Fibroblast of lung (primary cell): ENCODE results near the gene IMMP2L.
"Not testable (repeated sequence)": the region's sequence is repeated elsewhere in the genome, so short reads cannot be mapped to it uniquely, and the experiment has no call there.

Experiments used
- CTCF ChIP-seq, 2 donors: IDR thresholded peaks in 1 of 2; conservative IDR thresholded peaks in 1 of 2; 1 replicate in 1 of 2; 2 replicates in 1 of 2; pipeline ENCODE4 v1.5.1; 2011 to 2012; ENCODE audit warnings: low read length in 2 of 2, control low read depth in 1 of 2, inconsistent platforms in 1 of 2, low read depth in 1 of 2, mild to moderate bottlenecking in 1 of 2
- EZH2 ChIP-seq: IDR thresholded peaks from 2 replicates; pipeline ENCODE4 v1.5.1; 2012; ENCODE audit warnings: low read length, control low read depth, mild to moderate bottlenecking; ENCODE audit errors: missing control alignments

GRCh38 chr7:111581207-111581606 lies 18.9 kb upstream of the IMMP2L start:
- TF ChIP-seq CTCF (conservative IDR thresholded peaks at IDR 0.05 in 1 of 2, IDR thresholded peaks at IDR 0.05 in 1 of 2; ENCODE audit: low read depth in 1 of 2, low read length in 2 of 2); EZH2: not testable (repeated sequence)
